HFFc6 (cell line): ENCODE measurements around the gene RITA1. TPM values are rescaled to one million over a fixed set of nuclear protein-coding genes. Genes with fewer than 3 reads are reported as not detected.
A peak's percentile ranks its signal among the peaks of the same experiment; 100 is the strongest.
"Not testable (repeated sequence)": the region's sequence is repeated elsewhere in the genome, so short reads cannot be mapped to it uniquely, and the experiment has no call there.

Experiments
- DNase-seq: peaks from one replicate; pipeline ENCODE4 v3.0.0-alpha.2; 2018
- H3K27ac Mint-ChIP-seq: 2 replicates; pipeline ENCODE4 v1.8.0; 2020; ENCODE audit warnings: mild to moderate bottlenecking, mixed read lengths
- H3K27me3 Mint-ChIP-seq: 2 replicates; pipeline ENCODE4 v1.8.0; 2021; ENCODE audit warnings: mild to moderate bottlenecking, moderate library complexity, mixed read lengths; ENCODE audit not compliant: insufficient read depth
- H3K36me3 Mint-ChIP-seq: 2 replicates; pipeline ENCODE4 v1.8.0; 2021; ENCODE audit warnings: low read depth, mixed read lengths
- H3K4me1 Mint-ChIP-seq: 2 replicates; pipeline ENCODE4 v1.8.0; 2020; ENCODE audit warnings: low read depth, mixed read lengths
- H3K4me3 Mint-ChIP-seq: 2 replicates; pipeline ENCODE4 v1.8.0; 2020; ENCODE audit warnings: mild to moderate bottlenecking, moderate library complexity, mixed read lengths
- H3K9me3 Mint-ChIP-seq: 2 replicates; pipeline ENCODE4 v1.8.0; 2020; ENCODE audit warnings: mild to moderate bottlenecking, mixed read lengths
- total RNA-seq, 6 experiments: library from RNA; stranded (reverse); fragmentation: NEBNext Ultra II Directional; extraction: Animal tissue kit (Norgen Biotek cat#: 25700); gene quantifications; 2 replicates in 1 of 6; 3 replicates in 5 of 6; pipeline ENCODE4 v1.2.3, GENCODE V29; 2021
- TF ChIP-seq, protein P1 (sequence below): fragments of 200-600 bp; sonication (generic); IDR thresholded peaks from 2 replicates; pipeline ENCODE4 v1.5.0; 2021; ENCODE audit warnings: antibody characterized with exemption, mild to moderate bottlenecking

Gene RITA1
- total RNA-seq, 6 experiments from 2014 or later, result 18.0 to 20.9 (median 18.7) TPM

DNA sequence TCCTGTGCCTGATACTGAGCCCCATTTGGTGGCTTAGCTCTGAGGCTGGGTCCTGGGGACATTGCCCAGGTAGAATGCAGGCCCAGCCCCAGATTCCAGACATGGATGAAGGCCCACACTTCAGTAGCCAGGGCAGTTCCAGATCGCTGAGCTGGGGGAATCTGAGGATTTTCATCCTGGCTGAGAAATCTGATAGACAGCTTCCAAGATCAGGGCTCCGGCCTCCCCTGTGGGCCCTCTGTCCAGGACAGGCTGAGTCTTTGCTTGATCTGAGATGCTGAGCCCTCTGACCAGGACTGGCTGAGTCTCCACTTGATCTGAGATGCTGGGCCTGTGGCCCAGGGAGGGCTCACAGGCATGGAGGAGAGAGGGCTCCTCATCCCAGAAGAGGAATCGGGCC is 46.7 kb upstream of the RITA1 start:
- no peaks in the 10 kb centered on the region for H3K9me3 Mint-ChIP-seq
- peaks cover 21% of the 10 kb centered on the region for H3K27me3 Mint-ChIP-seq
- H3K36me3 Mint-ChIP-seq, result no peaks in the 10 kb centered on the region
- TF ChIP-seq, protein P1, sequence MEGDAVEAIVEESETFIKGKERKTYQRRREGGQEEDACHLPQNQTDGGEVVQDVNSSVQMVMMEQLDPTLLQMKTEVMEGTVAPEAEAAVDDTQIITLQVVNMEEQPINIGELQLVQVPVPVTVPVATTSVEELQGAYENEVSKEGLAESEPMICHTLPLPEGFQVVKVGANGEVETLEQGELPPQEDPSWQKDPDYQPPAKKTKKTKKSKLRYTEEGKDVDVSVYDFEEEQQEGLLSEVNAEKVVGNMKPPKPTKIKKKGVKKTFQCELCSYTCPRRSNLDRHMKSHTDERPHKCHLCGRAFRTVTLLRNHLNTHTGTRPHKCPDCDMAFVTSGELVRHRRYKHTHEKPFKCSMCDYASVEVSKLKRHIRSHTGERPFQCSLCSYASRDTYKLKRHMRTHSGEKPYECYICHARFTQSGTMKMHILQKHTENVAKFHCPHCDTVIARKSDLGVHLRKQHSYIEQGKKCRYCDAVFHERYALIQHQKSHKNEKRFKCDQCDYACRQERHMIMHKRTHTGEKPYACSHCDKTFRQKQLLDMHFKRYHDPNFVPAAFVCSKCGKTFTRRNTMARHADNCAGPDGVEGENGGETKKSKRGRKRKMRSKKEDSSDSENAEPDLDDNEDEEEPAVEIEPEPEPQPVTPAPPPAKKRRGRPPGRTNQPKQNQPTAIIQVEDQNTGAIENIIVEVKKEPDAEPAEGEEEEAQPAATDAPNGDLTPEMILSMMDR, result no peak
- H3K27ac Mint-ChIP-seq, result no peak overlapping the region
- DNase-seq, result no peak
- H3K4me3 Mint-ChIP-seq, result no peak overlapping the region
- H3K4me1 Mint-ChIP-seq, result no peaks in the 10 kb centered on the region

DNA sequence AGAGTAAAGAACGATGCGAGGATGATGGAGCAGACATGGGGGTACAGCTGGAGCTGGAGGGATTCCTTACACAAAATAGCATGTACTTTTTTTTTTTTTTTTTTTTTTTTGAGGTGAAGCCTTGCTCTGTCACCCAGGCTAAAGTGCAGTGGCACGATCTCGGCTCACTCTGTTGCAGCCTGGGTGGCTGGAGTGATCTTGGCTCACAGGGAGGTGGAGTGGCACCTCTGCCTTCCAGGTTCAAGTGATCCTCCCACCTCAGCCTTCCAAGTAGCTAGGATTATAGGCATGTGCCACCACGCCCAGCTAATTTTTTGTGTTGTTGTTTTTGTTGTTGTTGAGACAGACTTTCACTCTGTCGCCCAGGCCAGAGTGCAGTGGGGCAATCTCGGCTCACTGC is 44.8 kb upstream of the RITA1 start:
- peaks cover 16% of the 10 kb centered on the region for H3K27me3 Mint-ChIP-seq
- DNase-seq, result no peak
- 0 out of 2 replicates have a peak overlapping the region, but pooled peaks have one; percentile 35 for H3K4me3 Mint-ChIP-seq
- H3K4me1 Mint-ChIP-seq, result no peaks in the 10 kb centered on the region
- TF ChIP-seq, protein P1, result no peak
- H3K27ac Mint-ChIP-seq, result no peak overlapping the region
- H3K36me3 Mint-ChIP-seq, result no peaks in the 10 kb centered on the region
- H3K9me3 Mint-ChIP-seq, result no peaks in the 10 kb centered on the region

DNA sequence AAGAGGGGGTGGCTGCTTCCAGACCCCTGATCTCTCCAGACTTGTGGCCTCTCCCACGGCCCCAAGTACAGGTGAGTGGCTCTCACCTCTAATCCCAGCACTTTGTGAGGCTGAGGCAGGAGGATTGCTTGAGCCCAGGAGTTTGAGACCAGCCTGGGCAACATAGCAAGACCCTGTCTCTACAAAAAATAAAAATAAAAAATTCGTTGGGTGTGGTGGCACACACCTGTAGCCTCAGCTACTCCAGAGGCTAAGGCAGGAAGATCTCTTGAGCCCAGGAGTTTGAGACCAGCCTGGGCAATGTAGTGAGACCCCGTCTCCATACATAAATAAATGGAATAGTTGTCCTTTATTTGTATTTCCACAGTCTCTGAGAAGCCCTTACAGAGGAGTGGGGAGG is 43.8 kb upstream of the RITA1 start:
- H3K36me3 Mint-ChIP-seq, DNase-seq, H3K4me3 Mint-ChIP-seq, H3K4me1 Mint-ChIP-seq, H3K27ac Mint-ChIP-seq, H3K9me3 Mint-ChIP-seq: not testable (repeated sequence)
- peaks cover 14% of the 10 kb centered on the region for H3K27me3 Mint-ChIP-seq

DNA sequence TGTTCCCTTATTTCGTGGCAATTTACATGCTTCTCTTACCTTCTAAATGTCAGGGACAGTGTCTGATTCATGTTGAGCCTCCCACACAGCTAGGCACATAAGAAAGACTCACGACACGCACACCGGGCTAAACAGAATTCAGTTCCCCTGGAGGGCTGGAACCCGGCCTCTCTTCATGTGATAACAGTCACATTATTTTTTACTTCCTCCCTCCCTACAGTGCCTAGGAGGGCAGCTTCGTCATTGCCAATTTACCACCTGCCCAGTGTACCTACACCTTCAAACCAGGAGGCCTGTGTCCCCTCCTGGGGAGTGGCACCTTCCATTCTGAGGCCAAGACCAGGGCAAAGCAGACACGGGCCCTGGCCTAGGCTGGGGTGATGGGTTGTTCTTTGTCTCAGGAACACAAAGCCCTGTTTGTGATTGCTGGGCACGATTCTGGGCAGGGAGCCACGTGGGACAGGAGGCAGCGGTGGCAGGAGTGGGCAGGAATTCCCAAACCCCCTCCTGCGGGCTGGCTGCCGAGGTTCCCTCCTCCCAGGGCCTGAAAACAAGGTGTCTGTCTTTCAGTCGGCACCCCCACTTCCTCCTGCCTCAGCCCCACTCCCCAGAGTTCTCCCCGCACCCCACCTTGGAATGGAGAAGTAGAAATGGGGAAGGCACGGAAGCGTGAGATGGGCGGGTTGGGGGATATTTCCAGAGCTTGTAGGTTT is 43.2 kb upstream of the RITA1 start:
- Mint-ChIP-seq H3K27ac (no peak overlapping the region), H3K4me1 (no peaks in the 10 kb centered on the region), H3K9me3 (no peaks in the 10 kb centered on the region), H3K4me3 (no peak overlapping the region), H3K27me3 (peaks cover 16% of the 10 kb centered on the region), H3K36me3 (no peaks in the 10 kb centered on the region)
- TF ChIP-seq, protein P1, result no peak
- no peak for DNase-seq

DNA sequence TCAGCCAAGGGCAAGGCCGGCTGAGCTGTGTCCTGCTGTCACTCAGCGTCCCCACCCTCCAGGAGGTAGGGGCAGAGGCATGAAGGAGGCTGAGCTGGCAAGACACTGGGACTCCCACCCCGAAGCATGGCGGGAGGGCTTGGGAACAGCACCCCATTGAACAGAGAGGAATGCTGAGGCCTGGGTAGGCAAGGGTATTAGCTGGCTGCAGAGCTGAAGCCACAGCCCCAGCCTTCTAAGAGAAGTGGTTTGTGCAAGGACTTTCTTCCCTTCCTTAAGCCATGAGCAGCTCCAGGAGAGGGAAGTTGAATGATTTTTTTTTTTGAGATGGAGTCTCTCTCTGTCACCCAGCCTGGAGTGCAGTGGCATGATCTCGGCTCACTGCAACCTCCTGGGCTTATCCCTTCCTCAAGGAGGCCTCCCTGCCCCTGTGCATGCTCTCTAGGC is 42.6 kb upstream of the RITA1 start:
- Mint-ChIP-seq H3K27ac (no peak overlapping the region), H3K4me1 (no peaks in the 10 kb centered on the region), H3K4me3 (no peak overlapping the region), H3K36me3 (no peaks in the 10 kb centered on the region), H3K9me3 (no peaks in the 10 kb centered on the region), H3K27me3 (peaks cover 16% of the 10 kb centered on the region)
- DNase-seq, result no peak
- TF ChIP-seq, protein P1, result no peak

DNA sequence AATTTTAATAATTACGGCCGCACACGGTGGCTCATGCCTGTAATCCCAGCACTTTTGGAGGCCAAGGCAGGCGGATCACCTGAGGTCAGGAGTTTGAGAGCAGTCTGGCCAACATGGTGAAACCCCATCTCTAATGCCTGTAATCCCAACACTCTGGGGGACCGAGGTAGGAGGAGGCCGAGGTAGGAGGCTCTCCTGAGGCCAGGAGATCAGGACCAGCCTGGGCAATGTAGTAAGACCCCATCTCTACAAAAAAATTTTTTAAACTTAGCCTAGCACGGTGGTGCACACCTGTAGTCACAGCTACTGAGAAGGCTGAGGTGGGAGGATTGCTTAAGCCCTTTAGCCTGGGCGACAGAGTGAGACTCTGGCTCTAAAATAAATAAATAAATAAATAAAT is 41.6 kb upstream of the RITA1 start:
- H3K27ac Mint-ChIP-seq, result no peak overlapping the region
- peaks cover 16% of the 10 kb centered on the region for H3K27me3 Mint-ChIP-seq
- no peaks in the 10 kb centered on the region for H3K36me3 Mint-ChIP-seq
- no peak for DNase-seq
- no peaks in the 10 kb centered on the region for H3K9me3 Mint-ChIP-seq
- no peak overlapping the region for H3K4me3 Mint-ChIP-seq
- TF ChIP-seq, protein P1, result no peak
- no peaks in the 10 kb centered on the region for H3K4me1 Mint-ChIP-seq
